Measurements from ENCODE around the gene ZMYND10.

GRCh38 chr3:50299638-50299928, 45.9 kb downstream of the ZMYND10 start:
- no peak for TF ChIP-seq POLR2AphosphoS5 (IDR thresholded peaks at IDR 0.05; ENCODE audit: low read depth, low read length)
- TF ChIP-seq PAX5 (IDR thresholded peaks at IDR 0.05; ENCODE audit: insufficient read depth, low read length, severe bottlenecking): no peak
- TF ChIP-seq POLR2A (IDR thresholded peaks at IDR 0.05; ENCODE audit: low read depth, low read length): no peak
- TF ChIP-seq TAF1 (IDR thresholded peaks at IDR 0.05; ENCODE audit: low read depth, low read length): no peak

Data from GM12891 (cell line).